ENCODE measurements around the gene PKD1L1. TPM values are rescaled to one million over a fixed set of nuclear protein-coding genes. Genes with fewer than 3 reads are reported as not detected.

The PKD1L1 gene
- total RNA-seq, 3 donors from 2014 or later (not counting 1 experiment from before 2014, with no cell fraction given): 0.33 to 0.48 (median 0.38) TPM

GRCh38 chr7:47968847-47969774 lies 20.8 kb upstream of the PKD1L1 start:
- Mint-ChIP-seq H3K9me3 (no peaks in the 10 kb centered on the region), H3K27ac (peak overlapping the region; percentile 2 to 34), H3K4me3 (no peak overlapping the region), H3K27me3 (ENCODE audit: low read depth in 2 of 2) (no peaks in the 10 kb centered on the region), H3K4me1 (peaks cover 26 to 42% of the 10 kb centered on the region in 2 donors), H3K36me3 (peaks cover 32% of the 10 kb centered on the region)
- Histone ChIP-seq H3K27ac (ENCODE audit: low read length) (no peak overlapping the region), H3K4me3 (ENCODE audit: low read length) (no peak overlapping the region), H3K4me1 (ENCODE audit: control insufficient read depth, insufficient read depth, low read length) (peaks cover 2% of the 10 kb centered on the region), H3K36me3 (ENCODE audit: control insufficient read depth, insufficient read depth, low read length) (peaks cover 86% of the 10 kb centered on the region), H3K9me3 (ENCODE audit: control insufficient read depth, insufficient read depth, low read length) (no peaks in the 10 kb centered on the region), H3K27me3 (ENCODE audit: control insufficient read depth, insufficient read depth, low read length) (no peaks in the 10 kb centered on the region)
- intact Hi-C loops (cut with micrococcal nuclease): no loop called here
- DNase-seq (peak; percentile 29 to 73), ATAC-seq (peak; percentile 58 to 81 (median 79))
- TF ChIP-seq CTCF (IDR thresholded peaks at IDR 0.05): peak; percentile 84
- WGBS (ENCODE audit: insufficient coverage): 85% methylated on average over 5 of the region's 5 CpGs

GRCh38 chr7:47967708-47968107 lies 19.4 kb upstream of the PKD1L1 start:
- no peak for ATAC-seq
- no peak for TF ChIP-seq CTCF (IDR thresholded peaks at IDR 0.05)
- Mint-ChIP-seq H3K27me3 (ENCODE audit: low read depth in 2 of 2) (no peaks in the 10 kb centered on the region), H3K4me3 (no peak overlapping the region), H3K27ac (no peak overlapping the region), H3K36me3 (peaks cover 30% of the 10 kb centered on the region), H3K9me3 (no peaks in the 10 kb centered on the region), H3K4me1 (peaks cover 19 to 34% of the 10 kb centered on the region in 2 donors)
- Histone ChIP-seq H3K36me3 (ENCODE audit: control insufficient read depth, insufficient read depth, low read length) (peaks cover 85% of the 10 kb centered on the region), H3K4me1 (ENCODE audit: control insufficient read depth, insufficient read depth, low read length) (peaks cover 2% of the 10 kb centered on the region), H3K27ac (ENCODE audit: low read length) (no peak overlapping the region), H3K27me3 (ENCODE audit: control insufficient read depth, insufficient read depth, low read length) (no peaks in the 10 kb centered on the region), H3K9me3 (ENCODE audit: control insufficient read depth, insufficient read depth, low read length) (no peaks in the 10 kb centered on the region), H3K4me3 (ENCODE audit: low read length) (no peak overlapping the region)
- intact Hi-C loops (cut with micrococcal nuclease): no loop called here
- DNase-seq: no peak
- WGBS (ENCODE audit: insufficient coverage): 97% methylated on average over 2 of the region's 2 CpGs

GRCh38 chr7:47967123-47967522 lies 18.9 kb upstream of the PKD1L1 start:
- H3K4me1 Mint-ChIP-seq: peaks cover 19 to 34% of the 10 kb centered on the region in 2 donors
- DNase-seq: no peak
- Histone ChIP-seq H3K4me3 (ENCODE audit: low read length) (no peak overlapping the region), H3K27ac (ENCODE audit: low read length) (no peak overlapping the region), H3K4me1 (ENCODE audit: control insufficient read depth, insufficient read depth, low read length) (peaks cover 2% of the 10 kb centered on the region), H3K9me3 (ENCODE audit: control insufficient read depth, insufficient read depth, low read length) (no peaks in the 10 kb centered on the region), H3K36me3 (ENCODE audit: control insufficient read depth, insufficient read depth, low read length) (peaks cover 85% of the 10 kb centered on the region), H3K27me3 (ENCODE audit: control insufficient read depth, insufficient read depth, low read length) (no peaks in the 10 kb centered on the region)
- no peaks in the 10 kb centered on the region for H3K9me3 Mint-ChIP-seq
- no peak overlapping the region for H3K27ac Mint-ChIP-seq
- H3K4me3 Mint-ChIP-seq: no peak overlapping the region
- TF ChIP-seq CTCF (IDR thresholded peaks at IDR 0.05): no peak
- WGBS (ENCODE audit: insufficient coverage): 96% methylated on average over 5 of the region's 5 CpGs
- H3K36me3 Mint-ChIP-seq: peaks cover 30% of the 10 kb centered on the region
- intact Hi-C loops (cut with micrococcal nuclease): no loop called here
- no peaks in the 10 kb centered on the region for H3K27me3 Mint-ChIP-seq (ENCODE audit: low read depth in 2 of 2)
- no peak for ATAC-seq
